ENCODE data around the gene MEIS1.

MEIS1 gene

DNA sequence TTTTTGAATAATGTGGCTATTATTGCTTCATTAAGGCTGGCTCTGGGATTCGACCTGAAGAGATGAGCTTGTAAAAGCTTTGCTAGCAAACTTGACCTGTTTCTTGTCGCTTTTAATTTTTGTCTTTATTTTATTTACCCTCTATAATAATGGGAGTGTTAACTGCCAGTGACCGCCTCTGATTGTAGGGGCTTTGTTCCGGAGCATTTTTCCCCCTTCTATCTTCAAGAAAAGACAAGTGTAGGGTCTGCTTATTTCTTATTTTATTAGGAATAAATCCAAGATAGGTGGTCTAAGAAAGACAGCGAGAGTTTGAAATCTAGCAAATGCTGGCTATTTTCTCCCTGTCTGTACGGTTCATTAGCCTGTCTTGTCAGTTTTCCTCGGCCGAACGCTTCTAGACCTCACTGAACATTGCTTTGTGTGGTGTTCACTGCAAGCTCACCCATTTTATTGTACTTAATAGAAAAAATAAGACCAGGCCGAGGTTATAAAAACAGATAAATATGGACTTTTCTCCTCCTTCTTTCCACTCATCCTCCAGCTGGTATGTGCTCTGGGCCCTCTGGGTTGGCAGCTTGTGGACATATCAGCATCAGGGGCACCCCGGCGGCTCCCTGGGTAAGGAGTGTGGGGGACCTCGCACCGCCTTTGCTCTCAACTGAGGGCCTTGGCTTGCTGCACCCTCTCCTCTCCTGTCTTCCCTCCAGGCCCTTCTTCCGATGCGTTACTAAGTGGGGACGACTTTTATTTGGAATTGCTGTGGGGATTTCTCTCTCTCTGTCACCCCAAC is 8.5 kb downstream of the MEIS1 start:
- Histone ChIP-seq H3K27me3 (replicated peaks; ENCODE audit: insufficient read depth, low read length) (no peaks in the 10 kb centered on the region), H3K9me3 (replicated peaks; ENCODE audit: insufficient read depth, low read length) (no peaks in the 10 kb centered on the region), H3K9me2 (replicated peaks; ENCODE audit: insufficient read depth, low read length) (no peaks in the 10 kb centered on the region), H3K4me1 (ENCODE audit: low read length) (no peaks in the 10 kb centered on the region), H2AFZ (ENCODE audit: low read length) (no peak overlapping the region), H3K4me3 (ENCODE audit: low read length) (no peak overlapping the region), H3K27ac (ENCODE audit: low read length) (no peak overlapping the region), H4K20me1 (ENCODE audit: insufficient read depth, low read length) (no peaks in the 10 kb centered on the region), H3K9ac (ENCODE audit: low read length) (no peak overlapping the region), H3K36me3 (replicated peaks; ENCODE audit: insufficient read depth, low read length) (0 out of 2 replicates have a peak, but pooled peaks cover 5% of the 10 kb centered on the region), H3K79me2 (ENCODE audit: low read length) (peaks cover 96% of the 10 kb centered on the region), H3F3A (ENCODE audit: insufficient read depth, low read length) (peaks cover 3% of the 10 kb centered on the region; the same call in 1 of the 2 replicates), H3K4me2 (ENCODE audit: low read depth, low read length) (no peak overlapping the region)
- TF ChIP-seq, protein P1, sequence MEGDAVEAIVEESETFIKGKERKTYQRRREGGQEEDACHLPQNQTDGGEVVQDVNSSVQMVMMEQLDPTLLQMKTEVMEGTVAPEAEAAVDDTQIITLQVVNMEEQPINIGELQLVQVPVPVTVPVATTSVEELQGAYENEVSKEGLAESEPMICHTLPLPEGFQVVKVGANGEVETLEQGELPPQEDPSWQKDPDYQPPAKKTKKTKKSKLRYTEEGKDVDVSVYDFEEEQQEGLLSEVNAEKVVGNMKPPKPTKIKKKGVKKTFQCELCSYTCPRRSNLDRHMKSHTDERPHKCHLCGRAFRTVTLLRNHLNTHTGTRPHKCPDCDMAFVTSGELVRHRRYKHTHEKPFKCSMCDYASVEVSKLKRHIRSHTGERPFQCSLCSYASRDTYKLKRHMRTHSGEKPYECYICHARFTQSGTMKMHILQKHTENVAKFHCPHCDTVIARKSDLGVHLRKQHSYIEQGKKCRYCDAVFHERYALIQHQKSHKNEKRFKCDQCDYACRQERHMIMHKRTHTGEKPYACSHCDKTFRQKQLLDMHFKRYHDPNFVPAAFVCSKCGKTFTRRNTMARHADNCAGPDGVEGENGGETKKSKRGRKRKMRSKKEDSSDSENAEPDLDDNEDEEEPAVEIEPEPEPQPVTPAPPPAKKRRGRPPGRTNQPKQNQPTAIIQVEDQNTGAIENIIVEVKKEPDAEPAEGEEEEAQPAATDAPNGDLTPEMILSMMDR (IDR thresholded peaks at IDR 0.05; ENCODE audit: low read length), result no peak
- no peak for TF ChIP-seq EZH2phosphoT487 (IDR thresholded peaks at IDR 0.05; ENCODE audit: low read length)
- DNase-seq, result no peak

DNA sequence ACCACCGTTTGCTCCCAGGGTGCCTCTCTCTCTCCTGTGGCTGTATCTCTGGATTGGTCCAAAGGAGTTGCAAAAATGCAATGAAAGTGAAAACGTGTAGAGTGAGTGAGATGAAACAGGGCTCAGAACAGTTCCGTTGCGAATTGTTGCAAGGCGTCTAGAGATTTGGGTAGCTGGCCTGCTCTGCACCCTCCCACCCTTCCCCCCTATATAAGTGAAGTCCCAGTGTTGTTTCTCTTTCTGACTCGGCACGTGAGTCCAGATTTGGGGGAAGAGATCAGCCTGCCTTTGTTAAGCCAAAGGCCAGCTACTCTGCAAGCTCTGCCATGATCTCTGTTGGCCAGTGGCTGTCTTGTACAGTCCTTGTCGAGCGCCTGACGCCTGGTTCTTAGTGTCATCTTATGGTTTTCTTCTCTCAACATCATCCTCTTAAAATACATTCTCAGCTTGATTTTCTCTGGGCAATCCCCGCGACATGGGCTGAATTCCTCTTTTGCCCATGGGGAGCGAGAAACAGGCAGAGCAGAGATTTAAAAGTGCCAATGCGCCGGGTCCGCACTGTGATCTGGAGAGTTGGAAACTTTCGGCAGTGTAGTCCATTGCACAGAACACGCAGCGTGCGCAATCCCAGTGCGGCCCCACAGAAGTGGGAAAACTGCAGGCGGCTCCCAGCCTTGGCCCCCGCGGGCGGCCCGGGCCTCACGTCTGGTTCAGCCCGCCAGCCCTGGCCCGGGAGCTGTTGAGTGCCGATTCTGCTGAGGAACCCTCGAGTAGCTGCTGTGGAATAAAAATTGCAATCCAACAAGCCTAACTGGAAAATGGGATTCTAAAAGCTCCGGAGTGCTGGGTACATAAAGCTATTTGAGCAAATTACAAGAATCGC is 9.3 kb downstream of the MEIS1 start:
- H3K27ac ChIP-seq (ENCODE audit: low read length), result no peak overlapping the region
- no peaks in the 10 kb centered on the region for H3K27me3 ChIP-seq (replicated peaks; ENCODE audit: insufficient read depth, low read length)
- H3K9me3 ChIP-seq (replicated peaks; ENCODE audit: insufficient read depth, low read length), result no peaks in the 10 kb centered on the region
- H3K4me1 ChIP-seq (ENCODE audit: low read length), result no peaks in the 10 kb centered on the region
- no peak overlapping the region for H3K9ac ChIP-seq (ENCODE audit: low read length)
- peaks cover 93% of the 10 kb centered on the region for H3K79me2 ChIP-seq (ENCODE audit: low read length)
- no peaks in the 10 kb centered on the region for H3K9me2 ChIP-seq (replicated peaks; ENCODE audit: insufficient read depth, low read length)
- no peak for TF ChIP-seq EZH2phosphoT487 (IDR thresholded peaks at IDR 0.05; ENCODE audit: low read length)
- TF ChIP-seq, protein P1 (IDR thresholded peaks at IDR 0.05; ENCODE audit: low read length), result no peak
- no peak for TF ChIP-seq EZH2 (optimal IDR thresholded peaks at IDR 0.05; ENCODE audit: low read depth, low read length)
- no peaks in the 10 kb centered on the region for H3F3A ChIP-seq (ENCODE audit: insufficient read depth, low read length)
- no peak overlapping the region for H3K4me3 ChIP-seq (ENCODE audit: low read length)
- no peak for DNase-seq
- H3K4me2 ChIP-seq (ENCODE audit: low read depth, low read length), result no peak overlapping the region
- H3K36me3 ChIP-seq (replicated peaks; ENCODE audit: insufficient read depth, low read length), result 0 out of 2 replicates have a peak, but pooled peaks cover 5% of the 10 kb centered on the region
- no peak overlapping the region for H2AFZ ChIP-seq (ENCODE audit: low read length)
- H4K20me1 ChIP-seq (ENCODE audit: insufficient read depth, low read length), result no peaks in the 10 kb centered on the region

DNA sequence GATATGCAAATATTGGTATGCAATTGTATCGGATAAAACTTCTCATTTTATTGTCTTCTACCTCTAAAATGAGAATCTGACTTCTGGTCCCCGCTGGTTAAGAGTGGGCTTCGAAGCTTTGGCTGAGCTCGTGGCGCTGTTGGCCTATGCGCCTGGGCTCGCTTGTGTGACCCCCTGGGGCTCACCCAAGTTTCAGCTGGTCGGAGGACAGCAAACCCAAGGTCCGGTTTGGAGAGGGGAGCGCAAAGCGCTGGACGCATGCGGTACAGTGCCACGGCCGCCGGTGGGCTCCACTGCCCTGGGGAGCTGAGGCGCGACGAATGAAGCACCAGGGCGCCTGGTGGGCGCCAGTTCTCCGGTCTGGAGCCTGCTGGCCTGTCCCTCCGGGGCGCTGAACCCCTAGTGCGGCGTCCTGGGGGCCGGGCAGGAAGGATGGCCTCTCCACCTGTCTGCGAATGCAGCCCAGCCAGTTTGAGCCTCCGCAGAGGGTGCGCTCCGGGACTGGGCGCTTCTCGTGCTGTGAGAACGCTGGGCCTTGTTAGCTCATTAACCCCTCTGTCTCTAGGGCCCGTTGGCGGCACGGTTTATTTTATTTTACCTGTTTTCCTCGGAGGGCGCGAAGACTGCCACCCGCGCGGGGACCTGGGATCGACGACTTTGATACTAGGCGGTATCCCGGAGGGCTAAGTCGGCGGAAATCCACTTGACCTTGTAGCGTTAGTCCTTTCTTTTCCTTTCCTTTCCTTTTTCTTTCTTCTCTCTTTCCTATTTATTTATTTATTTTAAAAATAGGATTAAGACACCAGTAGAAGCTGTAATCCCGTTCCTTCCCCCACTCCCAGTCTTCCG is 10.4 kb downstream of the MEIS1 start:
- no peaks in the 10 kb centered on the region for H4K20me1 ChIP-seq (ENCODE audit: insufficient read depth, low read length)
- no peak overlapping the region for H3K9ac ChIP-seq (ENCODE audit: low read length)

More for the DNA sequence above, 10.4 kb downstream of the MEIS1 start:
- H3K4me1 ChIP-seq (ENCODE audit: low read length), result no peaks in the 10 kb centered on the region
- no peak overlapping the region for H2AFZ ChIP-seq (ENCODE audit: low read length)
- H3K9me3 ChIP-seq (replicated peaks; ENCODE audit: insufficient read depth, low read length), result no peaks in the 10 kb centered on the region
- no peaks in the 10 kb centered on the region for H3F3A ChIP-seq (ENCODE audit: insufficient read depth, low read length)
- H3K79me2 ChIP-seq (ENCODE audit: low read length), result peaks cover 91% of the 10 kb centered on the region
- DNase-seq, result no peak
- H3K4me3 ChIP-seq (ENCODE audit: low read length), result no peak overlapping the region
- TF ChIP-seq EZH2phosphoT487 (IDR thresholded peaks at IDR 0.05; ENCODE audit: low read length), result no peak
- TF ChIP-seq, protein P1 (IDR thresholded peaks at IDR 0.05; ENCODE audit: low read length), result no peak
- no peak for TF ChIP-seq EZH2 (optimal IDR thresholded peaks at IDR 0.05; ENCODE audit: low read depth, low read length)
- no peaks in the 10 kb centered on the region for H3K9me2 ChIP-seq (replicated peaks; ENCODE audit: insufficient read depth, low read length)
- no peaks in the 10 kb centered on the region for H3K27me3 ChIP-seq (replicated peaks; ENCODE audit: insufficient read depth, low read length)
- H3K4me2 ChIP-seq (ENCODE audit: low read depth, low read length), result no peak overlapping the region
- 0 out of 2 replicates have a peak, but pooled peaks cover 5% of the 10 kb centered on the region for H3K36me3 ChIP-seq (replicated peaks; ENCODE audit: insufficient read depth, low read length)
- H3K27ac ChIP-seq (ENCODE audit: low read length), result no peak overlapping the region
